HFFc6 (cell line): ENCODE results near the gene TCERG1L. TPM values are rescaled to one million over a fixed set of nuclear protein-coding genes. Genes with fewer than 3 reads are reported as not detected.

Experiments used
- DNase-seq: peaks from one replicate; pipeline ENCODE4 v3.0.0-alpha.2; 2018
- H3K27ac Mint-ChIP-seq: 2 replicates; pipeline ENCODE4 v1.8.0; 2020; ENCODE audit warnings: mild to moderate bottlenecking, mixed read lengths
- H3K27me3 Mint-ChIP-seq: 2 replicates; pipeline ENCODE4 v1.8.0; 2021; ENCODE audit warnings: mild to moderate bottlenecking, moderate library complexity, mixed read lengths; ENCODE audit not compliant: insufficient read depth
- H3K36me3 Mint-ChIP-seq: 2 replicates; pipeline ENCODE4 v1.8.0; 2021; ENCODE audit warnings: low read depth, mixed read lengths
- H3K4me1 Mint-ChIP-seq: 2 replicates; pipeline ENCODE4 v1.8.0; 2020; ENCODE audit warnings: low read depth, mixed read lengths
- H3K4me3 Mint-ChIP-seq: 2 replicates; pipeline ENCODE4 v1.8.0; 2020; ENCODE audit warnings: mild to moderate bottlenecking, moderate library complexity, mixed read lengths
- H3K9me3 Mint-ChIP-seq: 2 replicates; pipeline ENCODE4 v1.8.0; 2020; ENCODE audit warnings: mild to moderate bottlenecking, mixed read lengths
- total RNA-seq, 6 experiments: library from RNA; stranded (reverse); fragmentation: NEBNext Ultra II Directional; extraction: Animal tissue kit (Norgen Biotek cat#: 25700); gene quantifications; 2 replicates in 1 of 6; 3 replicates in 5 of 6; pipeline ENCODE4 v1.2.3, GENCODE V29; 2021
- TF ChIP-seq, protein P1 (sequence below): fragments of 200-600 bp; sonication (generic); IDR thresholded peaks from 2 replicates; pipeline ENCODE4 v1.5.0; 2021; ENCODE audit warnings: antibody characterized with exemption, mild to moderate bottlenecking

TCERG1L gene
- total RNA-seq, 6 experiments from 2014 or later, result 0.09 TPM; not detected in 5

DNA sequence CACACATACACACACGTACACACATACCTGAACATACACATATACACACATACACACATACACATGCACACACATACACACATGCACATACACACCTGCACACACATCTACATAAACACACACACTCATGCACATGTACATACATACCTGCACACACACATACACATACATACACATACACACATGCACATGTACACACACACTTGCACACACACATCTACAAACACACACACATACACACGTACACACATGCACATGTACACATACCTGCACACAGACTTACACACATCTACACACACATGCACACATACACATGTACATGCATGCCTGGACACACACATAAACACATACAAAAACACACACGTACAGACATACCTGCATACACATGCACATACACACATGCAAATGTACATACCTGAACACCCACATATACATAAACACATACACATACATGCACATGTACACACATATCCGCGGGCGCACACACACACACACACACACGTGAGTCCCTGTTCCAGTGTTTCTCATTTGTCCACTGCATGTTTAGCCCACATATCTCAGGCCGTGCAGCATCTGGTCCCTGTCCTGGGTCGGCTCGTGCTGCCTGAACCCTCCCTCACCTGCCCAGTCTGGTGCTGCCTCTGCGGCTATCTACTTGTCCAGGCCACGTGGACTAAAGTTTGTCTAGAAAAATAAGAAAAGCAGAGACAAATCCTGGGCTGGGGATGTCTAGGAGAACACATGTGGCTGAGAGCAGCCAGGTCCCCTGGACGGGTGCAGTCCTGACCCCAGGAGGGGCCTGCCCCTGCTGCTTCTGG is 238.7 kb downstream of the TCERG1L start:
- Mint-ChIP-seq H3K4me3 (no peak overlapping the region), H3K27ac (no peak overlapping the region), H3K36me3 (no peaks in the 10 kb centered on the region), H3K9me3 (peaks cover 30% of the 10 kb centered on the region; the same call in 1 of the 2 replicates), H3K27me3 (no peaks in the 10 kb centered on the region; the same call in 1 of the 2 replicates), H3K4me1 (no peaks in the 10 kb centered on the region)
- TF ChIP-seq, protein P1, sequence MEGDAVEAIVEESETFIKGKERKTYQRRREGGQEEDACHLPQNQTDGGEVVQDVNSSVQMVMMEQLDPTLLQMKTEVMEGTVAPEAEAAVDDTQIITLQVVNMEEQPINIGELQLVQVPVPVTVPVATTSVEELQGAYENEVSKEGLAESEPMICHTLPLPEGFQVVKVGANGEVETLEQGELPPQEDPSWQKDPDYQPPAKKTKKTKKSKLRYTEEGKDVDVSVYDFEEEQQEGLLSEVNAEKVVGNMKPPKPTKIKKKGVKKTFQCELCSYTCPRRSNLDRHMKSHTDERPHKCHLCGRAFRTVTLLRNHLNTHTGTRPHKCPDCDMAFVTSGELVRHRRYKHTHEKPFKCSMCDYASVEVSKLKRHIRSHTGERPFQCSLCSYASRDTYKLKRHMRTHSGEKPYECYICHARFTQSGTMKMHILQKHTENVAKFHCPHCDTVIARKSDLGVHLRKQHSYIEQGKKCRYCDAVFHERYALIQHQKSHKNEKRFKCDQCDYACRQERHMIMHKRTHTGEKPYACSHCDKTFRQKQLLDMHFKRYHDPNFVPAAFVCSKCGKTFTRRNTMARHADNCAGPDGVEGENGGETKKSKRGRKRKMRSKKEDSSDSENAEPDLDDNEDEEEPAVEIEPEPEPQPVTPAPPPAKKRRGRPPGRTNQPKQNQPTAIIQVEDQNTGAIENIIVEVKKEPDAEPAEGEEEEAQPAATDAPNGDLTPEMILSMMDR, result no peak
- DNase-seq, result no peak

DNA sequence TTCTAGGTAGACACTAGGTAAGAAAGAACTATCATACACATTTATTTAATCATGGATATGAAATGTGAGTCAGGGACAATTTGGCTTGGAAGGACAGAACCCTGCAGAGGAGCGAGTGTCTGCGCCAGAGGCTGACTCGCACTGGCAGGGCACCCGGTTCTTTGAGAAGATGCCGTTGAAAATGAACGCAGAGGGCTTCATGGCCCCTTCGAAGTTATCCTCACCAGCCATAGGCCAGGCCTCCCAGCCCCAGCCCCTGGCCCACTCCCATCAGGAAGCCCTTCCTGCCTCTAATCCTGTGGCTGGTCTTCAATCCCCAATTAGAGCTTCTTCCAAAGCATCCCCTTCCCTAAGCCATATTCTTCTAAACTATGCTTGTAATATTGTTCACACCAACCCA is 239.8 kb downstream of the TCERG1L start:
- H3K4me1 Mint-ChIP-seq, result no peaks in the 10 kb centered on the region
- H3K36me3 Mint-ChIP-seq, result no peaks in the 10 kb centered on the region
- no peak for DNase-seq
- H3K9me3 Mint-ChIP-seq, result peaks cover 28% of the 10 kb centered on the region; the same call in 1 of the 2 replicates
- no peak overlapping the region for H3K4me3 Mint-ChIP-seq
- TF ChIP-seq, protein P1, result no peak
- no peak overlapping the region for H3K27ac Mint-ChIP-seq
- H3K27me3 Mint-ChIP-seq, result no peaks in the 10 kb centered on the region; the same call in 1 of the 2 replicates

DNA sequence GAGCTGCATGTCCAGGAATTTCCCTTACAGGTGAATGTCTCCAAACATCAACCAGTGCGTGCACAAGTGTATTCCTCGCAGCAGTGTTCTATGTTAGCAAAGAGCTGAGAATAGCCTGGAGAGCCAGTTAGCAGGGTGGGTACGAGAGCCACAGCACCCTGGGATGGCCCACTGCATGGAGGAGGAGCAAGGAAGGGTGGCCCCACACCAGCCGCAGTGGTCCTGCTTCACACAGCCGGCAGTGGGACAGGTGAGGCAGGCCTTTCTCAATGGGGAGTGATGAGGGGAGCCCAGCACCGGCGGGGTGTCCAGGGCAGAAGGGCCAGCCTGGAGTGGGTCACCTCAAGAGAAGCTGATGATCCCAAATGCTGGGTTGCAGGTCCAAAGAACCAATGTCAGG is 240.7 kb downstream of the TCERG1L start:
- Mint-ChIP-seq H3K4me1 (no peaks in the 10 kb centered on the region), H3K27me3 (no peaks in the 10 kb centered on the region; the same call in 1 of the 2 replicates), H3K36me3 (no peaks in the 10 kb centered on the region), H3K4me3 (no peak overlapping the region), H3K27ac (no peak overlapping the region), H3K9me3 (peaks cover 29% of the 10 kb centered on the region)
- no peak for DNase-seq
- TF ChIP-seq, protein P1, result no peak

DNA sequence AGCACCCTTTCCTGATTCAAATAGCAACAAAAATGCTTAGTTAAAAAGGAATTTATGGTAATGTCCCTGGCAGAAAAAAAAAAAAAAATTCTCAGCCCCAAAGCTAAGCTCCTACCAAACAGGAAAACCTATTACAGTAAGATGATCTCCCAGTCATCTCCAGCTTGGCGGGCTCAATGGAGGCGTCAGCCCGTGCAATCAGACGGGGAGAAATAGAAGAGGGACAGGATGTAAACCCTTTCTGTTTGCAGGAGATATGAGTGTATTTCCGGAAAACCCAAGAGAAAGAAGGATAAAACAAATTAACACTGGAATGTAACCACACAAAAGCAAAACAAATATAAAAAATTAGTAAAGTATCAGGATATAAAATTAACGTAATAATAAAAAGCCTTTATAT is 242.8 kb downstream of the TCERG1L start:
- peaks cover 17% of the 10 kb centered on the region for H3K9me3 Mint-ChIP-seq
- no peaks in the 10 kb centered on the region for H3K36me3 Mint-ChIP-seq
- no peaks in the 10 kb centered on the region; the same call in 1 of the 2 replicates for H3K27me3 Mint-ChIP-seq
- no peak for DNase-seq
- no peak overlapping the region for H3K4me3 Mint-ChIP-seq
- H3K4me1 Mint-ChIP-seq, result no peaks in the 10 kb centered on the region
- TF ChIP-seq, protein P1, result no peak
- H3K27ac Mint-ChIP-seq, result no peak overlapping the region

DNA sequence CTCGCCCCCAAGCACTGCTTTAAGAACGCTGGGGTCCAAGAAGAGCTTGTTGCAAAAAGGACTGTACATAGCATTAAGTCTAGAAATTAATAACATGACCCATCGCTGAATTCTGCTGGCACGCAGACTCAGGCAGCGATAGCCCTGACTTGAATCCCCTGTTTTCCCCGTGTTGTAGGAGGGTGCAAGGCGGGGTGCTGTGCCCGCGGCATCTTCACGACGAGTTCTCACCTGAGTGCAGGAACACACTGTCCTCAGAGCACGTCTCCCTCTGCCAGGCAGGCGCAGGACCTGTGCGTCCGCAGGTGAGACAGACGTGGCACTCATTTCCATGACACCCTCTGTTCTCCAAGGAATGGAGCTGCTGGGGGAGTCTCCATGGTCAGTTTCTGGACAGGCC is 243.2 kb downstream of the TCERG1L start:
- Mint-ChIP-seq H3K9me3 (peaks cover 22% of the 10 kb centered on the region), H3K4me3 (no peak overlapping the region), H3K36me3 (no peaks in the 10 kb centered on the region), H3K27me3 (no peaks in the 10 kb centered on the region; the same call in 1 of the 2 replicates), H3K4me1 (no peaks in the 10 kb centered on the region), H3K27ac (no peak overlapping the region)
- TF ChIP-seq, protein P1, result no peak
- DNase-seq, result no peak
